ENCODE measurements around the gene CRLF2. TPM values are rescaled to one million over a fixed set of nuclear protein-coding genes. Genes with fewer than 3 reads are reported as not detected.
A peak's percentile ranks its signal among the peaks of the same experiment; 100 is the strongest.
"Not testable (repeated sequence)": the region's sequence is repeated elsewhere in the genome, so short reads cannot be mapped to it uniquely, and the experiment has no call there.

Gene CRLF2
- total and polyA plus RNA-seq, 10 of the 15 experiments (the other 5 are each of a cell fraction or from before 2014, with no cell fraction given): 2.7 to 7.2 (median 4.5) TPM

DNA sequence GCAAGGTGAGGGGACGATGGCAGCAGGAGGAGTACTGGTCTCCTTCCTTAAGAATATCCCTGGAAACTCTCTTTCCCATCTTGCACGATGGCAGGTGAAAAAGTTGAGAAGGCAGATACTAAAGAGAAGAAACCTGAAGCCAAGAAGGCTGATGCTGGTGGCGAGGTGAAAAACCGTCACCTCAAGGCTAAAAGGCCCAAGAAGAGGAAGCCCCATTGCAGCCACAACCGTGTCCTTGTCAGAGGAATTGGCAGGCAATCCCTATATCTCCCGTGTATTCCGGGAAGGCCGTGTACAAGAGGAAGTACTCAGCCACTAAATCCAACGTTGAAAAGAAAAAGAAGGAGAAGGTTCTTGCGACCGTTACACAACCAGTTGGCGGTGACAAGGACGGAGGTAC, 40.0 kb downstream of the CRLF2 start:
- no peaks in the 10 kb centered on the region for H3K4me1 ChIP-seq (ENCODE audit: control insufficient read depth, insufficient read depth, low read length)
- peak; percentile 63 for ATAC-seq
- ChIA-PET POLR2A (no interaction called here), CTCF (no interaction called here), SMC1A (ENCODE audit: uncharacterized antibody, unreplicated experiment) (no interaction called here), RAD21 (ENCODE audit: unreplicated experiment) (no interaction called here)
- H3K9me3 ChIP-seq (replicated peaks; ENCODE audit: control insufficient read depth, insufficient read depth, low read length): no peaks in the 10 kb centered on the region
- no peaks in the 10 kb centered on the region for H3K36me3 ChIP-seq (ENCODE audit: control insufficient read depth in 2 of 2, insufficient read depth in 2 of 2, low read length in 1 of 2)
- no peaks in the 10 kb centered on the region for H4K20me1 ChIP-seq (ENCODE audit: control insufficient read depth, insufficient read depth)
- no peak overlapping the region for H3K9ac ChIP-seq (ENCODE audit: control insufficient read depth, insufficient read depth, low read length)
- H3K4me3 ChIP-seq: no peak overlapping the region
- no peak overlapping the region for H3K4me2 ChIP-seq (ENCODE audit: control insufficient read depth, insufficient read depth)
- TF ChIP-seq FOS (IDR thresholded peaks at IDR 0.05; ENCODE audit: borderline replicate concordance, extremely low read depth, insufficient read length) (no peak), ZSCAN29 (IDR thresholded peaks at IDR 0.05) (no peak), RBBP5 (conservative IDR thresholded peaks at IDR 0.05) (no peak), BRCA1 (IDR thresholded peaks at IDR 0.05; ENCODE audit: low read depth, low read length) (no peak)
- H3K27ac ChIP-seq (ENCODE audit: control insufficient read depth, insufficient read depth): no peak overlapping the region
- no peaks in the 10 kb centered on the region for H3K79me2 ChIP-seq (ENCODE audit: control insufficient read depth, insufficient read depth, low read length)
- in situ Hi-C loops (cut with MboI) (no loop called here), intact Hi-C loops (cut with micrococcal nuclease; ENCODE audit: unreplicated experiment) (loop anchor here (5.0 kb wide), 1 partner anchor 35 kb away; no protein-coding TSS in a partner anchor)
- BruUV-seq (replicated peaks): TSS peak; percentile 90
- no peak for DNase-seq (ENCODE audit: low read depth, low spot score)
- H2AFZ ChIP-seq (ENCODE audit: control insufficient read depth, low read depth, low read length): no peak overlapping the region
- no peaks in the 10 kb centered on the region for H3K27me3 ChIP-seq (replicated peaks in 1 of 2; ENCODE audit: control insufficient read depth in 2 of 2, insufficient read depth in 2 of 2, low read length in 1 of 2)
- no peak for FAIRE-seq
- 44% methylated on average over 12 of the region's 13 CpGs for WGBS (ENCODE audit: insufficient coverage, insufficient replicate concordance, low lambda C conversion rate, missing lambda C conversion rate)

DNA sequence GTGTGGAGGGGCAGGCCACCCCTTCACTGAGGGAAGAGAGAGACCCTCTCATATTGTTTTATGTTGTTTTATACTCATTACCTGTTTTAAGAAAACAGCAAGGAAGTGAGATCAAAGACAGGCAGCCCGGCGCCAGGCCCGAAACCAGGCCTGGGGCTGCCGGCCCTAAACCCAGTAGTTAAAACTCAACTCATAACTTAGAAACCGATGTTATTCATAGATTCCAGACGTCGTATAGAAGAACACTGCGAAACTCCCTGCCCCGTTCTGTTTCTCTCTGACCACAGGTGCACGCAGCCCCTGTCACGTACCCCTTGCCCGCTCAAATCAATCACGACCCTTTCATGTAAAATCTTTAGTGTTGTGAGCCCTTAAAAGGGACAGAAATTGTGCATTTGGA, 40.5 kb downstream of the CRLF2 start:
- H4K20me1 ChIP-seq (ENCODE audit: control insufficient read depth, insufficient read depth); H3K4me2 ChIP-seq (ENCODE audit: control insufficient read depth, insufficient read depth); H3K27ac ChIP-seq (ENCODE audit: control insufficient read depth, insufficient read depth); DNase-seq (ENCODE audit: low read depth, low spot score); BruUV-seq (replicated peaks); RAD21 ChIA-PET (ENCODE audit: unreplicated experiment); POLR2A ChIA-PET; H2AFZ ChIP-seq (ENCODE audit: control insufficient read depth, low read depth, low read length); SMC1A ChIA-PET (ENCODE audit: uncharacterized antibody, unreplicated experiment); H3K9me3 ChIP-seq (replicated peaks; ENCODE audit: control insufficient read depth, insufficient read depth, low read length); H3K27me3 ChIP-seq (replicated peaks in 1 of 2; ENCODE audit: control insufficient read depth in 2 of 2, insufficient read depth in 2 of 2, low read length in 1 of 2); CTCF ChIA-PET; H3K79me2 ChIP-seq (ENCODE audit: control insufficient read depth, insufficient read depth, low read length); in situ Hi-C loops (cut with MboI); H3K4me1 ChIP-seq (ENCODE audit: control insufficient read depth, insufficient read depth, low read length); FAIRE-seq; H3K9ac ChIP-seq (ENCODE audit: control insufficient read depth, insufficient read depth, low read length); H3K4me3 ChIP-seq; H3K36me3 ChIP-seq (ENCODE audit: control insufficient read depth in 2 of 2, insufficient read depth in 2 of 2, low read length in 1 of 2): not testable (repeated sequence)
- intact Hi-C loops (cut with micrococcal nuclease; ENCODE audit: unreplicated experiment): loop anchor here (5.0 kb wide), 1 partner anchor 35 kb away; no protein-coding TSS in a partner anchor
- 38% methylated on average over 13 of the region's 13 CpGs for WGBS (ENCODE audit: insufficient coverage, insufficient replicate concordance, low lambda C conversion rate, missing lambda C conversion rate)
- TF ChIP-seq TCF7 (IDR thresholded peaks at IDR 0.05; ENCODE audit: borderline replicate concordance): peak; percentile 79
- TF ChIP-seq TCF12 (IDR thresholded peaks at IDR 0.05; ENCODE audit: low read depth, low read length): 0 out of 2 replicates have a peak, but pooled peaks have one; percentile 27
- 0 out of 2 replicates have a peak, but pooled peaks have one; percentile 53 for TF ChIP-seq TARDBP (IDR thresholded peaks at IDR 0.05; ENCODE audit: borderline replicate concordance)
- TF ChIP-seq CBFB (IDR thresholded peaks at IDR 0.05; ENCODE audit: low read depth): 0 out of 2 replicates have a peak, but pooled peaks have one; percentile 17
- TF ChIP-seq EP300 (IDR thresholded peaks at IDR 0.05; ENCODE audit: borderline replicate concordance in 1 of 2, control insufficient read depth in 1 of 2, low read depth in 2 of 2, low read length in 2 of 2): peak in 1 of 2 experiments; percentile 28; a peak in 1 of 4 replicates
- TF ChIP-seq RUNX3 (IDR thresholded peaks at IDR 0.05; ENCODE audit: low read length): peak; percentile 75
- ATAC-seq: peak; percentile 88

All from GM12878 (cell line).